AG09319 (cell line): ENCODE measurements around the gene C22orf39.

Source experiments
- DNase-seq: peaks from one replicate; pipeline ENCODE4 v3.0.0-alpha.2; 2010; ENCODE audit warnings: low read depth; ENCODE audit errors: extremely low read depth
- CTCF ChIP-seq: IDR thresholded peaks from 2 replicates; pipeline ENCODE4 v1.5.1; 2011; ENCODE audit warnings: low read depth, mild to moderate bottlenecking, inconsistent platforms, low read length, moderate library complexity

Gene C22orf39

DNA sequence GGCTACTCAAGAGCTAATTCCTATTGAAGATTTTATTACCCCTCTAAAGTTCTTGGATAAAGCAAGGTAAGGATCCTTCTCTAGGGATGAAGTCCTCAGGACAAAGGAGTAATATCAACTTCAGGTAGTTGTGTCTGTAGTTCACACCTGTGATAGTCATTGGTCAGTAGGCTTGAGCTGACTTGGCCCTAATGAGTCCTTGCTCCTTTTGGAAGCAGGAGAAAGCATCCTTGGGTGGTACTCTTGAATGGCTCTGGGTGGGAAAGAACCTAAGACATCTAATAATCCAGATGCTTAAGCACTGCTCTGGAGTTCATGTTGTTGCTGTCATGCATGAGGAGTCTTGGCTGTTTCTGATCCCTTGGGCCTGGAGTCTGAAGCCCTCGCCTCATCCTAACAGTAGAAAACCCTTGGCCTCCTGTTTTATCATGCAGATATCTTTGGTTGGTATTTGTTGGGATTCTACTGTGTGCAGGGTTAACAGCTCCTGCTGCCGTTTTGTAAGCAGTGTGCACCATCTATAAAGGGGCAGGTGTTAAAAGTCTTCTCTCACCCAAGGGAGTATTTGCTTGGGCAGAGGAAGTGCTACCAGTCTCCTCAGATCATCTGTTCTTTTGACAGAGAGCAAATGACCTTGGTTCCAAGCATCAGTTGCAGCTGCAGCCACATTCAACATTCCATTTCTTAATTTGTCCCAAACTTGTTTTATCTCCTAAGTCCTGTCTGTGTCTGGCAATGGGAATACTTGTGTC is 12.5 kb downstream of the C22orf39 start:
- no peak for DNase-seq
- TF ChIP-seq CTCF: no peak

DNA sequence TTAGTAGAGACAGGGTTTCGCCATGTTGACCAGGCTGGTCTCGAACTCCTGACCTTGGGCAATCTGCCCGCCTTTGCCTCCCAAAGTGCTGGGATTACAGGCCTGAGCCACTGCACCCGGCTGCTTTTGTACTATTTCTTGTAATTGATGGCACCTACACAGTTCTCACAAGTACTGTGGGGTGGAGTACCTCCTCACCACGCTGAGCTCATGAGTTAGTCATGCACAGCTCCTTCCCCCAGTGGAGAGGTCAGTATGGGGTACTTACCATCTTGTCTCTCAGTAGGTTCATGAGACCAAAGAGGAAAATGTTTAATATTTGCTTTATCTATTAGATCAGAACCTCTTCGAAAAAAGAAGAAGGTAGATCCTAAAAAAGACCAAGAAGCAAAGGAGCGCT is 13.1 kb downstream of the C22orf39 start:
- DNase-seq: no peak
- TF ChIP-seq CTCF: no peak

GRCh38 chr22:19432133-19432851 is 15.2 kb downstream of the C22orf39 start, which contains the start of gene MRPL40:
MRPL40 (plus strand) TSS chr22:19432545; CDS start chr22:19432555, 10 bp downstream.
- TF ChIP-seq CTCF: no peak
- DNase-seq: peak; percentile 86

DNA sequence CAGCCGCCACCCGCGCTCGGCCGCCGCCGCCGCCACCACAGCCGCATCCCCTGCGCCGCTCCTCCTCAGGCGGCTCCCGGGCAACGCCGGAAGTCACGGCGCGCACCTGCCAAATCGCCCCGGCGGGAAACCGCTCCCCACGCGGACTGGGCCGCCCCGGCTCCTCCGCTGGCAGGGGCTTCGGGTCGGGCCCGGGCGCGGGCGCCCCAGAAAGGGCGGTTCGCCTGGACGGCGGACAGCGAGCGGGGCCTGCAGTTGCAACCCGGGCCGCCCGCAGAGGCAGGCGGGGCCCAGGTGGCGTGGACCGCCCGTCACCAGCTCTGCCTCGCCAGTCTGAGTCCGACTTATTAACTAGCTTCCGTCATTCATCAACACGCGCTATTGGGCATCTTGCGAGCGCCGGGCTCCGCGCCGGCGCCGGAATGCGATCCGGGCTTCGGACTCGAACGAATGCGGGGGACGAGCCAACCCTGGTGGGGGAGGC is 15.8 kb downstream of the C22orf39 start, which contains the start of gene HIRA:
TSS of gene HIRA (minus strand) at position 85 of the 484 bp plus-strand sequence. CDS start 257 bp downstream, outside the sequence.
- DNase-seq: no peak
- no peak for TF ChIP-seq CTCF

GRCh38 chr22:19430890-19431541 is 16.5 kb downstream of the C22orf39 start:
- TF ChIP-seq CTCF: peak; percentile 4

DNA sequence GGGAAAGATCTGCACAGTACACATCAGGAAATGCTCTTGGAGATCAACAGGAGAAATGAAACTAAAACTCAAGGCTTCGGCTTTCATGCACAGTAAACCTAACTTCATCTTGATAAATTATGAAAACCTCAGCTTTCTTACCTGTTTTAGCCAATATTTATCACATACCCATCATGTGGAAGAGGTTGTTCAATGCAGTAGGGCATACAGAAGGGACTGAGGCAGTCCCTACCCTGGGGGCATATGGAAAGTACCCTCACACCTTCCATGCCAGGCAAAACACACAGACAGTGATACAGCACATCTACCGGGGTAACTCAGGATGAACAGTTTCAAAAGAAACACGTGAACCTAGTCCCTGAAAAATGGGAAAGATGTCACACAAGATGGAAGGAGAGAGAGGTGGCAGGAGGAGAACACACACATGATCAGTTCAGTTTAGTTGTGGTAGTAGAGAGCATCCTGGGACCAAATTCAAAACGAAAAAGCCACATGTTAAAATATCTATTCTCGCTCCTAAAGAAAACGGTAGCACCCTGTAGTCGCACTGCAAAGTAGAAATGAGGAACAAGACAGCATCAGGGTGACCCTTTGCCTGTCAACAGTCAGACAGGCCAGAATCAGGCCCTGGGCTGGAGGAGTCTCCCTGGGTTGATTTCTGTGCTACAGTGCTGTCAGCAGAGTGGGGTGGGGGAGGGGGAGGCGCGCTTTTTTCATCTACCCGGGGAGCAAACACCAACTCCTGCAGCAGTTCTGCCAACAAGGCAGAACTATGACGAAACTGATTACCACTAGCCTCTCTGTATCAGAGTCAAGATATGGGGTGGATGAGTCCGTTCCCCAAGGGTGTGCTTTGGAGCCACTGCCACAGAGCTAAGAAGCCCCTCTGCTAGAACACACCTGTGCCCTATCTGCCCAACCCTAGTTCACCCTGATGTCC is 17.3 kb downstream of the C22orf39 start:
- TF ChIP-seq CTCF: no peak
- no peak for DNase-seq

More at GRCh38 chr22:19430890-19431541, 16.5 kb downstream of the C22orf39 start:
- no peak for DNase-seq
